NCI-H2029 treated with DMSO at 0.1 percent for 48 hours (cell line): ENCODE measurements around the gene ARHGAP26.

ENCODE experiments used
- DNase-seq: peaks from one replicate; lab custom pipeline; 2025; lab: John Stamatoyannopoulos, UW

The ARHGAP26 gene, protein sequence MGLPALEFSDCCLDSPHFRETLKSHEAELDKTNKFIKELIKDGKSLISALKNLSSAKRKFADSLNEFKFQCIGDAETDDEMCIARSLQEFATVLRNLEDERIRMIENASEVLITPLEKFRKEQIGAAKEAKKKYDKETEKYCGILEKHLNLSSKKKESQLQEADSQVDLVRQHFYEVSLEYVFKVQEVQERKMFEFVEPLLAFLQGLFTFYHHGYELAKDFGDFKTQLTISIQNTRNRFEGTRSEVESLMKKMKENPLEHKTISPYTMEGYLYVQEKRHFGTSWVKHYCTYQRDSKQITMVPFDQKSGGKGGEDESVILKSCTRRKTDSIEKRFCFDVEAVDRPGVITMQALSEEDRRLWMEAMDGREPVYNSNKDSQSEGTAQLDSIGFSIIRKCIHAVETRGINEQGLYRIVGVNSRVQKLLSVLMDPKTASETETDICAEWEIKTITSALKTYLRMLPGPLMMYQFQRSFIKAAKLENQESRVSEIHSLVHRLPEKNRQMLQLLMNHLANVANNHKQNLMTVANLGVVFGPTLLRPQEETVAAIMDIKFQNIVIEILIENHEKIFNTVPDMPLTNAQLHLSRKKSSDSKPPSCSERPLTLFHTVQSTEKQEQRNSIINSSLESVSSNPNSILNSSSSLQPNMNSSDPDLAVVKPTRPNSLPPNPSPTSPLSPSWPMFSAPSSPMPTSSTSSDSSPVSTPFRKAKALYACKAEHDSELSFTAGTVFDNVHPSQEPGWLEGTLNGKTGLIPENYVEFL

DNA sequence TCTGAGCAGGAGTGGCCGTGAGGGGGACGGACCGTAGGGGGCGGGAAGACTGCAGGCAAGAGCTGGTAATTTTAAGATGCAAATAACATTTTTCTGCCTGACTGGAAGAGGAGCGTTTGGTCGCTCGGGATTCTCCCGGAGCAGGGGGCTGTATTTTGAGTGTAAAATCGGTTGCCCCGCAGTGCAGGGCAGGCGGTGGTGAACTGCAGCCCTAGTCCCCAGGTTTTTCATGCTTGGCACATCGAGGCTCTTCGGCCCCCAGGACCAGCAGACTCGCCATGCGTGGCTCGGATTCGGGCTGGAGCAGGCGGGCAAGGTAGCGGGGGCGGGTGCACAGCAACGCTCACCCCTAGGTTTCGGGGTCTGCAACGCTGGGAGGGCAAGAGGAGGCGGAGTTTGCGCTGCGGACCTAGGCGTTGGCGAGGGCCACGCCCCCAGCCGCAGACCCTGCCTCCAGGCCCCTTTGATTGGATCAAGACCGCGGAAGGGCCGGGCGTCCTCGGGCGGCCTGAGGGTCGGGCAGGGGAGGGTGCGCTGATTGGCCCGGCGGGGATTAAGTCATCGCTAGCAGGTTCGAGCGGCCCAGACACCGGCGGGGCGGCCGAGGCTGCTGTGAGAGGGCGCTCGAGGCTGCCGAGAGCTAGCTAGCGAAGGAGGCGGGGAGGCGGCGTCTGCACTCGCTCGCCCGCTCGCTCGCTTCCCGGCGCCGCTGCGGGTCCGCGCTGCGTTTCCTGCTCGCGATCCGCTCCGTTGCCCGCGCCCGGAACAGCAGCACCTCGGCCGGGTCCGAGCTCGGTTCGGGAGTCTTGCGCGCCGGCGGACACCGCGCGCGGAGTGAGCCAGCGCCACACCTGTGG lies at the start of gene ARHGAP26:
Gene ARHGAP26 (plus strand): TSS at position 585 of the 857 bp plus-strand sequence. CDS start 385 bp downstream, outside the sequence.
- DNase-seq = peak; percentile 85

DNA sequence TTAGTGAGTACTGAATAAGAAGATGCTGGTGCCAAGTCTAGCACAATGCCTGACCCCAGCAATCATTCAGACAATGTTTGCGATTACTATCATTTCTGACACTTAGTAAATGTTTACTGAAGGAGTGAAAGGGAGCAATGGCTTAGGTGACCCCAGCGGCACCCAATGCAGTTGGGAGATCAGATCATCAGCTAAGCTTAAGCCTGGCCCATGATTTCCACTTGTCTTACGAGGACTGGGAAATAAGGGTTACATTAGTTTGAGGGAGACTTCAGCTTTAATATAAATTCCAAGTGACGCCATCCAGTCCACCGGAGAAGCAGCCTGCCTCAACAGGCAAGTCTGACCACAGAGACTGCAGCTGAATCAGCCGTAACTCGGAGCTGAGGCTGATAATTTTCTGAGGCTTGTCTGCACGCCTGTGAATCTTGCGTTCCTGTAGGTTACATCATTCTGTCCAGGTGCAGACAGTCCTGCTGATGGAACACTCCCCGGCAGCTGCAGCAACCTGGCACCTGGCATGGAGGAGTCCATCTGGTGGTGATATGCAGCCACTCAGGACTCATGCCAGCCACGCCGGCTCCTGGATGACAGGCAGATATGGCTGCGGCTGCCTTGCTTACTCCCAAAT lies 49.4 kb upstream of the ARHGAP26 start:
- peak; percentile 76 for DNase-seq

DNA sequence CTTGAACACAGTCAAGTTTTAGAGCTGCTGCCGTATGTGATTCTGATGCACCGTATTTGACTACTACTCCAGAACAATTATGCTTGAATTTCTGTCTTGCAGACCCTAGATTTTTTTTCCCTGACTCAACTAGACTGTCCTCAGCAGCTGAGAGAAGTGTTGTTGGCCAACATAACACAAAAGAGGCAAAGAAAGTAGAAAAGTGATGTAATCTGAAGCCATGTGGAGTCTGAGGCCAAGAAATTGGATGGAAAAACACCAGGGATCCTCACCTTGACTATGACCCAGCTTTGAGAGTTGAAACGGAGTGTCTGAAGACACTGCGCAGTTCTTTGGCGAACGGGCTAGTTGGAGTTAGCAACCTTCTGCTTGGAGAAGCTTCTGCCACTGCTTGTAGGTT lies 48.0 kb upstream of the ARHGAP26 start:
- no peak for DNase-seq

DNA sequence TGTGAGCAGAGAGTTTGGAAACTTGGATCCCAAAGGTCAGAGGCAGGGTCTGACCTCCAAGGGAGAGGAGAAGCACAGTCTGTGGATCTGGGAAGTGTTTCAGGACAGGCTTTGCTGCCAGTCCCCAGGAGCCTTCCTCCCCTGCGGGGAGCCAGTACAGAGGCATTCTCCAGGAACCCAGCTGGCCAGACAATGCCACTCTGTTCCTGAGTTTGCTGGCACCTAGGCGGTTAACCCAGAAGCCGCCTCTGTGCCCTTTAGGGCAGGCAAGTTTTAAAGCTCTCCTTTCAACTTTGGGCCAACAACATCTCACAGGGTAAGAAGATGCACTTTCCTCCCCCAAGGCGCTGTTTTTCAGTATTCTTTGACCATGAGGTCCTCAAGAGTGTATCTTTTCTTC lies 47.3 kb upstream of the ARHGAP26 start:
- no peak for DNase-seq

DNA sequence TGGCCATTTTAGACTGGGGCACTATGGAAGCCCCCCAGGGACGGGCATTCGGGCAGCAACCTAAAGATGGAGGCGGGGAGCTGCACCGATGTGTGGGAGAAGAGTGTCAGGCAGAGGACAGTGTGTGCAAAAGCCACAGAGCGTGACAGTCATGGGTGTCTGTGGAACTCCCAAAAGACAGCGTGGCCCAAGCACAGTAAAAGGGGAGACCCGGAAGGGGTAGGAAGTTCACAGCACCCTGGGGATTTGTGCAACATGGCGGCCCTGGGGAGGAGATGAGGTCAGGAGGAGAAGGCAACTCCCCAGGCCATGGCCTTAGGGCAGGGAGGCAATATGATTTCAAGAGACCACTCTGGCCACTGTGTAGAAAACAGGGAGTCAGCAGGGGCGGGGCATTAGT lies 45.4 kb upstream of the ARHGAP26 start:
- no peak for DNase-seq

DNA sequence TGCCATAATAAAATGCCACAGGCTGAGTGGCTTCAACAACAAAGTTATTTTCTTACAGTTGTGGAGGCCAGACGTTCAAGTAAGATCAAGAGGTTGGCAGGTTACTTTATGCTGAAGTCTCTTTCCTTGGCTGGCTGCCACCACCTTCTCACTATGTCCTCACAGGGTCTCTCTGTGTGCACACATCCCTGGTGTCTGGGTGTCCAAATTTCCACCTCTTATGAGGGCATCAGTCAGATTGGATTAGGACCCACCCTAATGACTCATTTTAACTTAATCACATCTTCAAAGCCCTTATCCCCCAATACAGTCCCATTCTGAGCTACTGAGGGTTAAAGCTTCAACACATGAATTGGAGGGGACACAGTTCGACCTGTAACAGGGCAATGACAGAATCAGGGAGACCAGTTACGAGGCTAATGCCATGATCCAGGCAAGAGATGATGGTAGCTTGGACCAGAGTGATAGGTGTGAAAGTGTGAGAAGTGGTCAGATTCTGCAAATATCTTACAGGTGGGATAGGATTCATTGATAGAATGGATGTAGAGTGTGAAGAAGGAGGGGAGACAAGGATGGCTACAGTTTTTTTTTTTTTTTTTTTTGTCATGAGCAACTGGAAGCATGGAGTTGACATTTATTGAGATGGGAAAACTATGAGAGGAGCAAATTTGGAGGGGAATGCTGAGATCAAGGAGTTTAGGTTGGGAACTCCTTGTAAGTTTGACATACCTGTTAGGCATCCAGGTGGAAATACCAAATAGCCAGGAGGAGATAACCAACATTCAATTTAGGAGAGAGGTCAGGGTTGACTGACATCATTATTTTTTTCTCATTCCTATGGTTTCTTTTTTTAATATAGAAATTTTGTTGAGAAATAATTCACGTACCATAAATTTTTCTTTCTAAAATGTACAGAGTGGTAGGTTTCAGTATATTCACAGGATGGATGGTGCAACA lies 44.7 kb upstream of the ARHGAP26 start:
- DNase-seq = no peak

DNA sequence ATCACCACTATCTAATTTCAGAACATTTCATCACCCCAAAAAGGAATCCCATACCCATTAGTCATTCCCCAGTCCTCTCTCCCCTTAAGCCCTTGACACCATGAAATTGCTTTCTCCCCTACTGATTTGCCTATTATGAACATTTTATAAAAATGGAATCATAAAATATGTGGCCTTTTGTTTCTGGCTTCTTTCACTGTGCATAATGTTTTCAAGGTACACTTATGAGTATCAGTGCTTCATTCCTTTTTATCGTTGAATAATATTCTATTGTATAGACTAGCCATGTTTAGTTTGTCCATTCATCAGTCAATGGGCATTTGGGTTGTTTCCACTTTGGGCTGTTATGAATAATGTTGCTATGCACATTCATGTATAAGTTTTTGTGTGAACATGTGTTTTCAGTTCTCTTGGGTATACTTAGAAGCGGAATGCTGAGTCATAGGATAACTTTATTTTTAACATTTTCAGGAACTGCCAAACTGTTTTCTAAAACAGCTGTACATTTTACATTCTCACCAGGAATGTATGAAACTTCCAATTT lies 43.9 kb upstream of the ARHGAP26 start:
- DNase-seq = no peak

DNA sequence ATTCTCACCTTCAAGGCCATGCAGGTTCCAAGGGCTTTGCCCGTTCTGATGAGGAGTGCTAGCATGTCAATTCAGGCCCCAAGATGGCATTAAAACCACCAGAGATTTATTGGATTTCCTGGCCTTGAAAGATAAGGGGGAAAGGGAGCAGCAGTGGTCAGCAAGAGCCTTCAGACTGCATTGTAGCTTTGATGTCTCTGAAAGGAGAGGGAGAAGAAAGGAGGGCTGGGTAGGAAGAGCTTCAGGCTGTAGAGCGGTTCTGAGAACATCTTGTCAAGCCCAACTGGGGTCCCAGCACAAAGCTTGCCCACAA lies 42.5 kb upstream of the ARHGAP26 start:
- no peak for DNase-seq

DNA sequence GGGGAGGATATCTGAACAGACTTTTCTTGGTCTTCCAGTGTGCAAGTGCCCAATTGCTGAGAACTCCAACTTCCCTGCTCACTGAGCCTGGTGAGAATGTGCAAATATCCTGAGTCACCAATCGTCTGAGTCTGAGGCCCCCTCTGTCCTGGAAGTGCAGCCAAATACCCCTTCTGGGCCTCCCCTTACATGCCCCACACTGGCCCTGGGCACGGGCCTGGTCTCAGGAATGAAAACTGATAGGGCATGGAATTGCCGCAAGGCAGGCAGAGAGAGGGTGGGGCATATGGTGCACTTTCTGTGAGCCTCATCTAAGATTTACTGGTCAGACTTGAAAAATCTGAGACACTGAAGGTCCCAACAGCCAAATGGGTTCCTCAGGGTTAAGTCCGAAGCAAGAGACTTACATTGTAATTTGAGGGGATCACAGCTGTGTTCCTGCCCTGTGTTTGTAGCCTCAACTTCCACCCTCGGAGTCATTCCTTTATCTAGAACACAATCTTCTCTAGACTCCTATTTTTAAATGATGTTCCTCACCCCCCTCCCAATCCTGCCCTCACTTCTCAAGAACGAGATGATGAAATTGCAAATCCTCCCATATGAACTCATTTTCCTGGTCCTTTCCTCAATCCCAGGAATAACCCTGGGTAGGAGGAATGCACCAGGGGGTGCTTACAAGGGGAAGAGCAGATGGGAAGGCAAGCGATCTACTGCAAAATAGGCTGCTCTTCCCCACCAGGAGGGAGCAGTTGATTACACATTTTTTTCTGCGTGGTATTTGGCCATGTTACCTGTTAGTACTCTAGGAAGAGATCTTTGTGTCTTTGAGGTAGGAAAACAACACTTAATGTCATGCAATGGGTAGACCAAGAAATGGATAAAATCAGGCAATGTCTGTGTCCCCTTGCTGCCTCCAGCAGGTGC lies 34.6 kb upstream of the ARHGAP26 start:
- no peak for DNase-seq

DNA sequence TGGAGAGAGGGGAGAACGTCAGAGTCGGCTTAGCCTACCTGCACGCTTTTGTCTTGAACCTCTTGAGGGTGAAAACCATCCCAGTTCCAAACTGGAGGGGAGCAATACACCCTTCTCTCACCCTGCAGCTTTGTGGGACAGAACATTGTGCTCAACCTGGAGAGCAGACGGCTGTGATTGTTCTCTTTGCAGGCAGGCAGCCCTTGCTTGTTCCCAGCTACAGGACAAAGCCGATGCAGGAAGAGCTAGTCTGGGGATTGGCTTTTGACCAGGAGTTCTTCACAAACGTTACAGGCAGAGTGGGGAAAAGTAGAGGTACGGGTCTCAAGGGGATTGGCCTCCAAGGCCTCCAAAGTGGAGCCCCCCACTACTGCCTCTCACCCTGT lies 33.9 kb upstream of the ARHGAP26 start:
- DNase-seq = no peak

DNA sequence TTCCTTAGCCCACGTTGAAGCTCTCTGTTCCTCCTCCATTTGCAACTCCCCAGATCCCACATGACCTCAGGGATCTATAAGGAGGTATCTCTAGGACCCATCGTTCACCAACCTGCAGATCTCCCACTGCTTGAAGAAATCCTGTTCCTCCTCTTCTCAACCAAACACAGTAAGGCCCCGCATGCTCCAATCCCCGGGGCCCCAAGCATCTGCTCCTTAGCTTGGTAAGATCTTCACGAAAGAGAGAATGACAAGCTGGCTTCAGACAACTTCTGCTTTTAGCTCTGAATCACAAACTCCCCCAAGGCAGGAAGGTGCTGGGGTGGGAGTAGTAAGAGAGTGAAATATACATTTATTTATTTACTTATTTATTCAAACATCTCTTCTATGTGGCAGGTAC lies 33.0 kb upstream of the ARHGAP26 start:
- DNase-seq = no peak

DNA sequence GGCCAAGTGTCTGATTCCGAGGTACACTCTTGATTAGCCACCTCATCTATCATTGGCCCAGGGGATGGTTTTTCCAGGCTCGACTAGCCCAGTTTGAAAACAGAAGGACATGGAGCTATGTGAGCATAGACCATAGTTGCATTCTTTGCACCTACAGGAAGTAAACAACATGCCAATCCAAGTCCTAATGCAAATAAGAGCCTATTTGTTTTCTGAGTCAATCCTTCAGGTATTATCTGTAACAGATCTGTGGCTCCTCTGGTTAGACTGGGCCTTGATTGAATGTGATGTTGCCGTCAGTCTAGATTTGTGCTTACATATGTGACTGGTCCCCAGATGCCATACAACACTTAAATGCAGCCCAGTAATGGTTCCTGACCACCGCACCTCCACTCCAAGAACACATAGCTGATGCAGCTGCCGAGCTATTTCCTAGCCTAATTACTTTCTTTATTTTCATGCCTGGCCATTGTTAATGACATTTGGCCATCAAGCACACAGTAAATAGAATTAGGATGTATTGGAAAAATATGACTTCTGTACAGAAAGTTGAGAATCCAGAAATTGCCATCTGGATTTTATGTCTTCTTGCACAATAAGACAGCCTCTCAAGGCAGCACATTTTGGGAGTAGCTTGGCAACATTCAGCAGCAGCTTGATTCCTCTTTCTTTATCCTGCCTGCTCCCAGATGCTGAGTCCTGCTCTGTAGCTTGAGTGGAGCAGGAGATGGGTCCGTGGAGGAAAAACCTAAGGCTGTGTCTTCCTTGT lies 29.5 kb upstream of the ARHGAP26 start:
- no peak for DNase-seq

DNA sequence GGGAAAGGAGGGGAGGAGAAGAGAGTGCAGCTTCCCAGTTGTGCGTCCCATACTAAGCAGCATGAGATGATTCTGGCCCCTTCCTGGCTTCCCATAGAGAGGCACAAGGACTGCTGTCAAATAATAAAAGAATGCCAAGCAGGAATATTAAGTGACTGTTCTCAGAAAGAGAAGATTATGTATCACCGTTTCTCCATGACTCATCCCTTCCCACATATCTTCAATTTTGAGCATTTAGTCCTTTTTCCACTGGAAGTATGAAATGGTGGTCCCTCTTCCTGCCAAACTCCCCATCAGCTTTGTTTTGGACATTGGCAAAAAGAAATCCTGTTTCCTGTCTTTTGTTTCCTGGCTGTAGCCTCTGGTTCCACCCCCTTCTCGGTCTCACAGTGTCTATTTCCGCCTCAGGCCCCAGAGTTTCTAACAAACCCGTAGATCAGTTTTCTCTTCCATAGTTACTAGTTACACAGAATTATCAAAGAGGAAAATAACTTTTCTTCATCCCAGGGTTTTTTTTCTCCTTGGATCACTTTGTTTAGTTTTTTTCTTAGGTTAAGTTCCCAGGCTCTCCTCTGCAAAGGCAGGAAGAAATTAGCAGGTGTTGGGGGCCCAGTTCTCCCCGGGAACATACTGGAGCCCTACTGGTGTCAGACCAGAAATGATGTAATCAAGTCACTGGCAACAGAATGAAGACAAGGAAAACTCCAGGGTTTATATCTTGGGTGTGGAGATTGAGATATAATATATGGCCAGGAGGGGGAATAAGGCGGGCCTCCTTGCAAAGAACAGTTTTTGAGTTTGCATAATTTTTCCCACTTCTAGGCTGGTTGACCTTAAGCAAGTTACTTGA lies 26.4 kb upstream of the ARHGAP26 start:
- DNase-seq = no peak

DNA sequence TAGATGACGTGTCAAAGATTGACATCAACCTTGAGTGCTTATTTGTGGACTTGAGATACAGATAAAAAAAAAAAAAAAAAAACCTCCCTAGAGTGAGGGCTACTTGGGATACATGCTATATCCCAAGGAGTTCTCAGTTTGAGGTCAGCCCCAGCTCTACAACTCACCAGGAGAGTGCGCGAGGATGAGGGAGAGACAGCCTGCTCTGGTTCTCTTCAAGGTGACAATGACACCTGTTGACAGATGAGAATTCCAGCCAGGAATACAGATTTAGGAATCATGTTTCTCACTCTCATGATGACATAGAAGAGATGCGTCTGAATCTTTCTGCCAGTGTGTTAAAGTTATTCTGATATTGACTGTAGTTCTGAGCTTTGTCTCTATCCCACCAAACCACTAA lies 24.9 kb upstream of the ARHGAP26 start:
- DNase-seq = no peak

DNA sequence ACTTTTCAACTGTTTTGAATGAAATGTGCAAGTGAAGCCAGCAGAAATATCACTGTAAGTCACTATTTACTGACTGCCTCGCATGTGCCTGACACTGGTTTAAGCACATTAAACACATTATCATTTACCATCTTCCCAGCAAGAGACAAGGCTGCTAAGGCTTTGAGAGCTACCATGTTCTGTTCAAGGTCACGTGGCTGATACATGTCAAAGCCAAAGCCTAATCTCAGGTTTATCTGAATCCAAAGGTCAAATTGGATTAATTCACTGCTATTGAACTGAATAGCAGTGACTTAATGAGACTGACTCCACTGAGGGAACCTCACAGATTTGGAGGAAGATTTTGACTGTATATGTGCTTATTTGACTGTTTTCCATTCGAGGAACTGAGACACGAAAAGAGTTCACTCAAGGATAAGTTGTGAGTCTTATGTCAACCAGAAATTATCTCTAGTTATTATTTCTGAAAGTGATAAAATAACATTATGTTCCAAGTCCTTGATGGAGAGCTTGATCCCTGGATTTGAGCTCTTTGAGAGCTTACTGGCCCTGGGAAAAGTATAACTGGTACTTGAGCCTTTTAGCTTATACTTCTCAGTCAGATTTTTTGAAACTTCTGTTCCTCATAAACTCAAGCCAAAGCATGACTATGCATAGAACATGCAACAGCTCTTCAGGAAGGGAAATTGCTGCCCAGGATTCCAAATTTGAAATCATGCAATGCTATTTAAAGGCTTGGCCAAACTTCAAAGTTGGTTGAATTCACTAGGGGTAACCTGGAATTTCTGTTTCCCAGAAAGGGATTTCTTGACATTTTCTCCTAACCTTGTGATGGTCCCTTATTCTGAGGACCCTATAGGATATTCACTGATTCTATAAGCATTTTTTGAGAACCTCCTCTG lies 23.4 kb upstream of the ARHGAP26 start:
- DNase-seq = no peak

DNA sequence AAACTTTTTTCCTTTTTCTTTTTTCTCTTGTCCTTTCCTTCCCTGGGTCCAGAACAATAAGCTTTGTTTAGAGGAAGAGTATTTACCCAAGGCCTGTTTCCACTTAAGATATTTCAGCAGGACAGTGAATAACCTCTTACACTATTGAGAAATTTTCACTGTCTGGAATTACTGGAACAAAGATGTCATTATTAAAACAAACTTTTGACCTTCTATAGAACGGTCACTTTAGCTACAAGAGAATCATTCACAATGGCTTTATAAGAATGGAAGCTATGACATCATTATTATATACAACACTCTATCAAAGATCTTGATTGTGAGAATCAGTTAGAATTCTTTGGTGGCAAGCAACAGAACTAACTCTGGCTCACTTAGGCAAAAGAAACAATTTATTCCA lies 22.0 kb upstream of the ARHGAP26 start:
- no peak for DNase-seq
